GM12864 (cell line): ENCODE measurements around the gene SRC.
A peak's percentile ranks its signal among the peaks of the same experiment; 100 is the strongest.

ENCODE experiments used
- DNase-seq: peaks from one replicate; pipeline ENCODE4 v3.0.0-alpha.2; 2011; ENCODE audit warnings: low read depth
- H3K4me3 ChIP-seq: 2 replicates; pipeline ENCODE4 v1.5.1; 2011; ENCODE audit warnings: mild to moderate bottlenecking, low read depth, low read length, control low read depth
- CTCF ChIP-seq: IDR thresholded peaks from 2 replicates; pipeline ENCODE4 v1.5.1; 2011; ENCODE audit warnings: low read depth, mild to moderate bottlenecking, moderate library complexity, low read length, control low read depth, inconsistent platforms; ENCODE audit errors: missing control alignments

Gene SRC

GRCh38 chr20:37301558-37301957 lies 44.4 kb upstream of the SRC start:
- no peak for DNase-seq
- H3K4me3 ChIP-seq, result no peak overlapping the region
- TF ChIP-seq CTCF, result no peak

GRCh38 chr20:37302981-37303380 lies 43.0 kb upstream of the SRC start:
- no peak for TF ChIP-seq CTCF
- DNase-seq, result no peak
- no peak overlapping the region for H3K4me3 ChIP-seq

GRCh38 chr20:37303637-37304036 lies 42.3 kb upstream of the SRC start:
- DNase-seq, result no peak
- no peak overlapping the region for H3K4me3 ChIP-seq
- TF ChIP-seq CTCF, result no peak

- H3K4me3 ChIP-seq, result no peak overlapping the region
- no peak for DNase-seq
- TF ChIP-seq CTCF, result no peak
These were observed 40.9 kb upstream of the SRC start for GRCh38 chr20:37305079-37305478.

GRCh38 chr20:37305839-37306238 lies 40.1 kb upstream of the SRC start:
- TF ChIP-seq CTCF, result no peak
- H3K4me3 ChIP-seq, result no peak overlapping the region
- DNase-seq, result no peak

GRCh38 chr20:37308086-37309050 lies 37.6 kb upstream of the SRC start:
- H3K4me3 ChIP-seq, result peak overlapping the region; percentile 20
- peak; percentile 92 for DNase-seq
- TF ChIP-seq CTCF, result no peak

GRCh38 chr20:37309290-37309689 lies 36.6 kb upstream of the SRC start:
- DNase-seq, result no peak
- no peak for TF ChIP-seq CTCF
- H3K4me3 ChIP-seq, result peak overlapping the region; percentile 4
